Endothelial cell of umbilical vein (primary cell): ENCODE measurements around the gene GMNN. TPM values are rescaled to one million over a fixed set of nuclear protein-coding genes. Genes with fewer than 3 reads are reported as not detected.

ENCODE experiments used
- BruUV-seq: library from RNA; stranded (reverse); fragments of 400-500 nt; replicated peaks from 2 replicates; lab custom pipeline; 2021; lab: Mats Ljungman, UMichigan
- CTCF ChIA-PET: fragments of 300-600, 350-600 bp; sonication (Branson Sonifier 250); formaldehyde crosslinking; loops from one replicate; lab custom pipeline; 2021; ENCODE audit warnings: antibody characterized with exemption, inconsistent platforms; lab: Charles Lee
- POLR2A ChIA-PET: fragments of 300-600, 350-600 bp; sonication (Branson Sonifier 250); formaldehyde crosslinking; loops from one replicate; lab custom pipeline; 2021; ENCODE audit warnings: antibody characterized with exemption, inconsistent platforms; lab: Charles Lee
- DNase-seq: peaks from one replicate; pipeline ENCODE4 v3.0.0-alpha.2; 2011; ENCODE audit warnings: low read depth, low spot score
- FAIRE-seq: peaks from 2 replicates; lab custom pipeline; 2011; peaks lifted over from hg19 to GRCh38; lab: Jason Lieb, UNC
- H2AFZ ChIP-seq: 2 replicates; pipeline ENCODE4 v1.6.0; 2012; ENCODE audit warnings: low read depth, low read length, control low read depth, inconsistent platforms
- H3K27ac ChIP-seq: 2 replicates; pipeline ENCODE4 v1.5.1; 2011; ENCODE audit warnings: low read depth, mild to moderate bottlenecking, control low read depth, low read length, moderate library complexity; ENCODE audit not compliant: insufficient read depth
- H3K27me3 ChIP-seq, 2 experiments: 2 replicates each; pipeline versions ENCODE4 v1.6.0 to v1.6.1; 2011; ENCODE audit warnings: low read length in 2 of 2, mixed read lengths in 1 of 2; ENCODE audit not compliant: control insufficient read depth in 2 of 2, insufficient read depth in 2 of 2
- H3K36me3 ChIP-seq, 2 experiments: 2 replicates in 1 of 2; 3 replicates in 1 of 2; pipeline ENCODE4 v1.5.1; 2011; ENCODE audit warnings: low read length in 2 of 2, mild to moderate bottlenecking in 1 of 2, moderate library complexity in 1 of 2; ENCODE audit not compliant: control insufficient read depth in 2 of 2, insufficient read depth in 2 of 2; ENCODE audit errors: extremely low read depth in 1 of 2
- H3K4me1 ChIP-seq: 3 replicates; pipeline ENCODE4 v1.5.1; 2011; ENCODE audit warnings: mild to moderate bottlenecking, low read length; ENCODE audit not compliant: control insufficient read depth, insufficient read depth; ENCODE audit errors: extremely low read depth
- H3K4me2 ChIP-seq: 2 replicates; pipeline ENCODE4 v1.6.1; 2011; ENCODE audit warnings: low read length, control low read depth, mixed read lengths; ENCODE audit not compliant: insufficient read depth
- H3K4me3 ChIP-seq, 3 experiments: fragments of 200-600 bp in 1 of 3; sonication (generic), shearing (Covaris generic) in 1 of 3; replicated peaks in 1 of 3; 2 replicates each; pipeline ENCODE4 v1.5.1; 2011 to 2016; ENCODE audit warnings: control low read depth in 3 of 3, low read length in 3 of 3, mild to moderate bottlenecking in 2 of 3, inconsistent platforms in 1 of 3, low read depth in 1 of 3, moderate library complexity in 1 of 3; ENCODE audit not compliant: insufficient read depth in 1 of 3
- H3K79me2 ChIP-seq: 2 replicates; pipeline ENCODE4 v1.6.0; 2012; ENCODE audit warnings: low read length, inconsistent platforms; ENCODE audit not compliant: control insufficient read depth, insufficient read depth
- H3K9ac ChIP-seq: replicated peaks from 2 replicates; pipeline ENCODE3; 2011; ENCODE audit warnings: low read length, control low read depth; ENCODE audit not compliant: insufficient read depth; ENCODE audit errors: extremely low read depth
- H3K9me1 ChIP-seq: replicated peaks from 3 replicates; pipeline ENCODE4 v1.6.0; 2011; ENCODE audit warnings: mild to moderate bottlenecking, low read length; ENCODE audit not compliant: control insufficient read depth, insufficient read depth; ENCODE audit errors: extremely low read depth
- H3K9me3 ChIP-seq: replicated peaks from 2 replicates; pipeline ENCODE4 v1.5.1; 2012; ENCODE audit warnings: low read length, inconsistent platforms; ENCODE audit not compliant: control insufficient read depth, insufficient read depth
- H4K20me1 ChIP-seq: replicated peaks from 2 replicates; pipeline ENCODE3; 2011; ENCODE audit warnings: mild to moderate bottlenecking, low read length; ENCODE audit not compliant: control insufficient read depth, insufficient read depth; ENCODE audit errors: extremely low read depth
- CTCF ChIP-seq, 2 donors: IDR thresholded peaks; 1 replicate in 1 of 2; 2 replicates in 1 of 2; pipeline ENCODE4 v1.5.1; 2011; ENCODE audit warnings: low read length in 2 of 2, mild to moderate bottlenecking in 2 of 2, moderate library complexity in 2 of 2, control low read depth in 1 of 2, inconsistent platforms in 1 of 2, low read depth in 1 of 2; ENCODE audit not compliant: insufficient read depth in 1 of 2; ENCODE audit errors: extremely low read depth in 1 of 2
- EZH2 ChIP-seq: IDR thresholded peaks from 2 replicates; pipeline ENCODE4 v1.6.1; 2012; ENCODE audit warnings: borderline replicate concordance, low read depth, mild to moderate bottlenecking, moderate library complexity, low read length, inconsistent platforms; ENCODE audit not compliant: severe bottlenecking
- FOS ChIP-seq: IDR thresholded peaks from 2 replicates; pipeline ENCODE4 v1.6.1; 2011; ENCODE audit warnings: mild to moderate bottlenecking, low read length, moderate library complexity, borderline replicate concordance; ENCODE audit not compliant: insufficient read depth
- GATA2 ChIP-seq: IDR thresholded peaks from 2 replicates; pipeline ENCODE4 v1.7.0; 2011; ENCODE audit warnings: low read depth, mild to moderate bottlenecking, moderate library complexity, mixed read lengths, low read length; ENCODE audit not compliant: insufficient read length, insufficient read depth
- JUN ChIP-seq: IDR thresholded peaks from 2 replicates; pipeline ENCODE4 v1.6.1; 2011; ENCODE audit warnings: borderline replicate concordance, low read depth; ENCODE audit not compliant: insufficient read length, insufficient read depth
- MAX ChIP-seq: IDR thresholded peaks from 2 replicates; pipeline ENCODE4 v1.6.1; 2011; ENCODE audit not compliant: insufficient read depth, insufficient read length
- MYC ChIP-seq: IDR thresholded peaks from one replicate; pipeline ENCODE4 v1.6.1; 2011; ENCODE audit warnings: mild to moderate bottlenecking, low read depth, low read length
- POLR2A ChIP-seq: IDR thresholded peaks from 2 replicates; pipeline ENCODE4 v1.6.1; 2012; ENCODE audit warnings: low read depth, mild to moderate bottlenecking, control low read depth, low read length
- POLR2AphosphoS5 ChIP-seq: IDR thresholded peaks from 2 replicates; pipeline ENCODE4 v1.6.1; 2012; ENCODE audit warnings: low read depth, mild to moderate bottlenecking, control low read depth, low read length, moderate library complexity; ENCODE audit not compliant: insufficient read depth
- dilution Hi-C: fragments of 300-500 bp; cut with MboI; formaldehyde crosslinking; loops from one replicate; pipeline ENCODE4 v1.15.0; 2019; ENCODE audit warnings: low sequenced_read_pairs; ENCODE audit not compliant: extremely low pct_ligation_motif_present
- intact Hi-C: fragments of 100-400 bp; cut with micrococcal nuclease; formaldehyde crosslinking; loops from one replicate; pipeline ENCODE4 v1.10.0; 2022
- polyA plus RNA-seq, 4 experiments: library from polyadenylated mRNA; depleted of rRNA in 3 of 4; stranded (reverse) in 3 of 4; unstranded in 1 of 4; fragments of >200 nt; gene quantifications; 2 replicates each; pipeline versions ENCODE4 v1.2.1 to v1.2.3, GENCODE V29; 2011 to 2012; ENCODE audit warnings: missing spikeins in 1 of 4
- total RNA-seq: library from RNA; stranded (reverse); gene quantifications from 2 replicates; pipeline ENCODE4 v1.2.3, GENCODE V29; 2021

GMNN gene
- total and polyA plus RNA-seq, 2 donors (not counting 3 experiments of a cell fraction or from before 2014, with no cell fraction given), result 25.4 to 52.6 TPM

- POLR2A ChIA-PET, result no interaction called here
Observed at GRCh38 chr6:24802271-24803059, 27.7 kb downstream of the GMNN start.

More at GRCh38 chr6:24802271-24803059, 27.7 kb downstream of the GMNN start:
- Histone ChIP-seq H2AFZ (no peak overlapping the region), H3K9ac (no peak overlapping the region), H3K27ac (no peak overlapping the region), H3K4me3 (no peak overlapping the region), H3K9me3 (no peaks in the 10 kb centered on the region), H4K20me1 (no peaks in the 10 kb centered on the region), H3K79me2 (no peaks in the 10 kb centered on the region), H3K9me1 (no peaks in the 10 kb centered on the region), H3K36me3 (no peaks in the 10 kb centered on the region), H3K4me1 (no peaks in the 10 kb centered on the region), H3K27me3 (peaks cover 0 to 2% of the 10 kb centered on the region in 2 experiments), H3K4me2 (no peak overlapping the region)
- dilution Hi-C loops (no loop called here), intact Hi-C loops (no loop called here)
- TF ChIP-seq FOS (no peak), MAX (no peak), EZH2 (no peak), GATA2 (no peak), MYC (no peak), POLR2A (no peak), POLR2AphosphoS5 (no peak), CTCF (IDR thresholded peaks at IDR 0.05; ENCODE audit: extremely low read depth in 1 of 2, insufficient read depth in 1 of 2, low read depth in 1 of 2, low read length in 2 of 2) (no peak), JUN (no peak)
- FAIRE-seq (no peak), DNase-seq (no peak)
- CTCF ChIA-PET, result interaction anchor here (0.6 kb wide), 1 partner anchor 356 kb away, joined by 3 read pairs; no protein-coding TSS in a partner anchor
- BruUV-seq, result no TSS peak
